ENCODE data around the gene ATP1B1.
A peak's percentile ranks its signal among the peaks of the same experiment; 100 is the strongest.

Gene ATP1B1

GRCh38 chr1:169070547-169070946, 35.9 kb upstream of the ATP1B1 start:
- Histone ChIP-seq H3K4me3 (peak overlapping the region; percentile 39), H3K27ac (peak overlapping the region in 1 of 2 donors; percentile 30)
- DNase-seq (ENCODE audit: low spot score) = no peak
- TF ChIP-seq CTCF (IDR thresholded peaks at IDR 0.05) = no peak

- DNase-seq (ENCODE audit: low spot score) = no peak
- no peak for TF ChIP-seq CTCF (IDR thresholded peaks at IDR 0.05)
- H3K27ac ChIP-seq = peak overlapping the region in 1 of 2 donors; percentile 30
- peak overlapping the region; percentile 39 for H3K4me3 ChIP-seq
Measured at GRCh38 chr1:169070958-169071357, 35.5 kb upstream of the ATP1B1 start.

- no peak overlapping the region for H3K4me3 ChIP-seq
- DNase-seq (ENCODE audit: low spot score) = no peak
- TF ChIP-seq CTCF (IDR thresholded peaks at IDR 0.05) = no peak
- no peak overlapping the region for H3K27ac ChIP-seq
Measured at GRCh38 chr1:169072945-169073725, 33.4 kb upstream of the ATP1B1 start.

- TF ChIP-seq CTCF (IDR thresholded peaks at IDR 0.05) = no peak
- DNase-seq (ENCODE audit: low spot score) = no peak
- H3K4me3 ChIP-seq = no peak overlapping the region
- no peak overlapping the region for H3K27ac ChIP-seq
Measured at GRCh38 chr1:169078163-169078883, 28.2 kb upstream of the ATP1B1 start.

- Histone ChIP-seq H3K4me3 (peak overlapping the region; percentile 16), H3K27ac (peak overlapping the region; percentile 13 to 71)
- no peak for DNase-seq (ENCODE audit: low spot score)
- no peak for TF ChIP-seq CTCF (IDR thresholded peaks at IDR 0.05)
Measured at GRCh38 chr1:169081503-169082123, 24.9 kb upstream of the ATP1B1 start.

GRCh38 chr1:169085911-169086310, 20.6 kb upstream of the ATP1B1 start:
- no peak overlapping the region for H3K27ac ChIP-seq

More at GRCh38 chr1:169085911-169086310, 20.6 kb upstream of the ATP1B1 start:
- no peak for TF ChIP-seq CTCF (IDR thresholded peaks at IDR 0.05)
- no peak for DNase-seq (ENCODE audit: low spot score)
- H3K4me3 ChIP-seq = no peak overlapping the region
